Measurements from ENCODE around the gene DISC1. TPM values are rescaled to one million over a fixed set of nuclear protein-coding genes. Genes with fewer than 3 reads are reported as not detected.

The DISC1 gene
- total RNA-seq, 2 experiments from 2014 or later: 19.8 to 20.0 TPM

- no peaks in the 10 kb centered on the region for H3K4me1 Mint-ChIP-seq (ENCODE audit: low read depth)
- Histone ChIP-seq H3K27me3 (ENCODE audit: control insufficient read depth in 1 of 2, insufficient read depth in 2 of 2, low read length in 2 of 2) (no peaks in the 10 kb centered on the region), H3K36me3 (ENCODE audit: insufficient read depth, low read length) (no peaks in the 10 kb centered on the region), H3K4me3 (ENCODE audit: low read length) (no peak overlapping the region), H3K9me3 (ENCODE audit: control insufficient read depth in 1 of 2, insufficient read depth in 1 of 2, low read length in 2 of 2) (no peaks in the 10 kb centered on the region), H3K27ac (ENCODE audit: low read depth in 1 of 2, low read length in 2 of 2) (no peak overlapping the region), H3K4me1 (ENCODE audit: insufficient read depth, low read length) (no peaks in the 10 kb centered on the region)
- H3K9me3 Mint-ChIP-seq: no peaks in the 10 kb centered on the region
- POLR2A ChIA-PET: no interaction called here
- H3K27ac Mint-ChIP-seq: no peak overlapping the region
- TF ChIP-seq, protein P1, sequence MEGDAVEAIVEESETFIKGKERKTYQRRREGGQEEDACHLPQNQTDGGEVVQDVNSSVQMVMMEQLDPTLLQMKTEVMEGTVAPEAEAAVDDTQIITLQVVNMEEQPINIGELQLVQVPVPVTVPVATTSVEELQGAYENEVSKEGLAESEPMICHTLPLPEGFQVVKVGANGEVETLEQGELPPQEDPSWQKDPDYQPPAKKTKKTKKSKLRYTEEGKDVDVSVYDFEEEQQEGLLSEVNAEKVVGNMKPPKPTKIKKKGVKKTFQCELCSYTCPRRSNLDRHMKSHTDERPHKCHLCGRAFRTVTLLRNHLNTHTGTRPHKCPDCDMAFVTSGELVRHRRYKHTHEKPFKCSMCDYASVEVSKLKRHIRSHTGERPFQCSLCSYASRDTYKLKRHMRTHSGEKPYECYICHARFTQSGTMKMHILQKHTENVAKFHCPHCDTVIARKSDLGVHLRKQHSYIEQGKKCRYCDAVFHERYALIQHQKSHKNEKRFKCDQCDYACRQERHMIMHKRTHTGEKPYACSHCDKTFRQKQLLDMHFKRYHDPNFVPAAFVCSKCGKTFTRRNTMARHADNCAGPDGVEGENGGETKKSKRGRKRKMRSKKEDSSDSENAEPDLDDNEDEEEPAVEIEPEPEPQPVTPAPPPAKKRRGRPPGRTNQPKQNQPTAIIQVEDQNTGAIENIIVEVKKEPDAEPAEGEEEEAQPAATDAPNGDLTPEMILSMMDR (IDR thresholded peaks at IDR 0.05): no peak
- no peak overlapping the region for H3K4me3 Mint-ChIP-seq
- DNase-seq (no peak), ATAC-seq (ENCODE audit: poor library complexity) (no peak)
- H3K27me3 Mint-ChIP-seq: no peaks in the 10 kb centered on the region
- CTCF ChIA-PET: no interaction called here
- H3K36me3 Mint-ChIP-seq (ENCODE audit: low read depth): peaks cover 18% of the 10 kb centered on the region
- intact Hi-C loops (cut with DNase I, micrococcal nuclease): no loop called here
Measured at GRCh38 chr1:231939118-231939517, 312.5 kb downstream of the DISC1 start.

DNA sequence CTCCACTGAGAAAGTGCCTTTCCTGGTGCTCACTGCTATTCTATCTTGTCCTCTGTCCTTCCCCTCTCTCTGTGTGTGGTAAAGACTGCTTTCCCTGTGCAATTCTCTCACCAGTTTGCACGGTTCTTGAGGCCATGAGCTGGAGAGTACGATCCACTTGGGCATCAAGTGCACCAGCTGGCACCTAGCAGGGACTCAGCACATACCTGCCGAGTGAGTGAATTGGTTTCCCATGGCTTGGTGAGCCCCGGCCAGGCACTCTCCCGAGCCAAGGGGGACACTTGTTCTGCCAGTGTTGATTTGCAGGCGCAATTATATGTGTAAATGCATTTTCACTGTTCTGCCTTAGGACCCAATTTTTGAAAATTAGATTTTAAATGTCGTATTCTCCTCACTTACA, 313.5 kb downstream of the DISC1 start:
- CTCF ChIA-PET: no interaction called here
- Mint-ChIP-seq H3K36me3 (ENCODE audit: low read depth) (peaks cover 26% of the 10 kb centered on the region), H3K4me1 (ENCODE audit: low read depth) (no peaks in the 10 kb centered on the region), H3K4me3 (no peak overlapping the region), H3K27ac (no peak overlapping the region), H3K9me3 (no peaks in the 10 kb centered on the region), H3K27me3 (no peaks in the 10 kb centered on the region)
- Histone ChIP-seq H3K27ac (ENCODE audit: low read depth in 1 of 2, low read length in 2 of 2) (no peak overlapping the region), H3K4me1 (ENCODE audit: insufficient read depth, low read length) (no peaks in the 10 kb centered on the region), H3K36me3 (ENCODE audit: insufficient read depth, low read length) (no peaks in the 10 kb centered on the region), H3K4me3 (ENCODE audit: low read length) (no peak overlapping the region), H3K9me3 (ENCODE audit: control insufficient read depth in 1 of 2, insufficient read depth in 1 of 2, low read length in 2 of 2) (no peaks in the 10 kb centered on the region), H3K27me3 (ENCODE audit: control insufficient read depth in 1 of 2, insufficient read depth in 2 of 2, low read length in 2 of 2) (no peaks in the 10 kb centered on the region)
- intact Hi-C loops (cut with DNase I, micrococcal nuclease): no loop called here
- ATAC-seq (ENCODE audit: poor library complexity) (no peak), DNase-seq (no peak)
- POLR2A ChIA-PET: no interaction called here
- TF ChIP-seq, protein P1 (IDR thresholded peaks at IDR 0.05): no peak

DNA sequence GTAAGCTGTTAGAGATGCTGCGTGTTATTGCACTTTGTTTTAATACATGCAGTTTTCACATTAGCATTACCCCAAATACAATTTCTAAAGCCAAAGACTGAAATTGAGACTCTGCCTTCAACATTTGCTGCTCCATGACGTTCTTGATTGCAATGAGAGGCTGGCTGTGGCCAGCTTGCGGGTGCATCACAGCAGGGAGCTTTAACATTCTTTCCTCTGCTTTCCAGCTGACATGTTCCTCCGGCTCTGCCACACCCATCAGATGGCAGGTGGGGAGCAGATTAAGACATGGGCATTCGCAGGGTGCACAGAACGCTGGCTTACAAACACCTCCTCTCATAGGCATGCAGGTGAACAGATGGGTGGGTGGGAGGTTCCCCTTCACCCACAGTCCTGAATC, 314.1 kb downstream of the DISC1 start:
- Histone ChIP-seq H3K4me1 (ENCODE audit: insufficient read depth, low read length) (no peaks in the 10 kb centered on the region), H3K9me3 (ENCODE audit: control insufficient read depth in 1 of 2, insufficient read depth in 1 of 2, low read length in 2 of 2) (no peaks in the 10 kb centered on the region), H3K4me3 (ENCODE audit: low read length) (no peak overlapping the region), H3K36me3 (ENCODE audit: insufficient read depth, low read length) (no peaks in the 10 kb centered on the region), H3K27me3 (ENCODE audit: control insufficient read depth in 1 of 2, insufficient read depth in 2 of 2, low read length in 2 of 2) (no peaks in the 10 kb centered on the region), H3K27ac (ENCODE audit: low read depth in 1 of 2, low read length in 2 of 2) (no peak overlapping the region)
- intact Hi-C loops (cut with DNase I, micrococcal nuclease): no loop called here
- CTCF ChIA-PET: no interaction called here
- TF ChIP-seq, protein P1 (IDR thresholded peaks at IDR 0.05): no peak
- H3K27me3 Mint-ChIP-seq: no peaks in the 10 kb centered on the region
- no peaks in the 10 kb centered on the region for H3K4me1 Mint-ChIP-seq (ENCODE audit: low read depth)
- POLR2A ChIA-PET: no interaction called here
- DNase-seq (no peak), ATAC-seq (ENCODE audit: poor library complexity) (no peak)
- no peak overlapping the region for H3K27ac Mint-ChIP-seq
- no peak overlapping the region for H3K4me3 Mint-ChIP-seq
- peaks cover 32% of the 10 kb centered on the region for H3K36me3 Mint-ChIP-seq (ENCODE audit: low read depth)
- H3K9me3 Mint-ChIP-seq: no peaks in the 10 kb centered on the region

All from CD4-positive, alpha-beta T cell (primary cell).